Dendritic cell treated with granulocyte-macrophage colony-stimulating factor and Interleukin-4, amounts not matched to agents 40 ng/mL and 50 ng/mL, for 4 days (primary cell): ENCODE results near the gene PKN1.
"Not testable (repeated sequence)": the region's sequence is repeated elsewhere in the genome, so short reads cannot be mapped to it uniquely, and the experiment has no call there.

Experiments used
- H3K27ac Mint-ChIP-seq: one replicate; pipeline ENCODE4 v1.8.0; 2022; ENCODE audit warnings: mild to moderate bottlenecking, mixed read lengths
- H3K27me3 Mint-ChIP-seq: one replicate; pipeline ENCODE4 v1.8.0; 2022; ENCODE audit warnings: mild to moderate bottlenecking, mixed read lengths
- H3K36me3 Mint-ChIP-seq: one replicate; pipeline ENCODE4 v1.8.0; 2022; ENCODE audit warnings: low read depth, mixed read lengths
- H3K4me1 Mint-ChIP-seq: one replicate; pipeline ENCODE4 v1.8.0; 2022; ENCODE audit warnings: low read depth, mixed read lengths
- H3K4me3 Mint-ChIP-seq: one replicate; pipeline ENCODE4 v1.8.0; 2022; ENCODE audit warnings: mild to moderate bottlenecking, moderate library complexity, mixed read lengths
- H3K9me3 Mint-ChIP-seq: one replicate; pipeline ENCODE4 v1.8.0; 2022; ENCODE audit warnings: mixed read lengths
- intact Hi-C: fragments of 100-400 bp; cut with micrococcal nuclease; formaldehyde crosslinking; loops from one replicate; pipeline ENCODE4 v1.15.0; 2022

The PKN1 gene

DNA sequence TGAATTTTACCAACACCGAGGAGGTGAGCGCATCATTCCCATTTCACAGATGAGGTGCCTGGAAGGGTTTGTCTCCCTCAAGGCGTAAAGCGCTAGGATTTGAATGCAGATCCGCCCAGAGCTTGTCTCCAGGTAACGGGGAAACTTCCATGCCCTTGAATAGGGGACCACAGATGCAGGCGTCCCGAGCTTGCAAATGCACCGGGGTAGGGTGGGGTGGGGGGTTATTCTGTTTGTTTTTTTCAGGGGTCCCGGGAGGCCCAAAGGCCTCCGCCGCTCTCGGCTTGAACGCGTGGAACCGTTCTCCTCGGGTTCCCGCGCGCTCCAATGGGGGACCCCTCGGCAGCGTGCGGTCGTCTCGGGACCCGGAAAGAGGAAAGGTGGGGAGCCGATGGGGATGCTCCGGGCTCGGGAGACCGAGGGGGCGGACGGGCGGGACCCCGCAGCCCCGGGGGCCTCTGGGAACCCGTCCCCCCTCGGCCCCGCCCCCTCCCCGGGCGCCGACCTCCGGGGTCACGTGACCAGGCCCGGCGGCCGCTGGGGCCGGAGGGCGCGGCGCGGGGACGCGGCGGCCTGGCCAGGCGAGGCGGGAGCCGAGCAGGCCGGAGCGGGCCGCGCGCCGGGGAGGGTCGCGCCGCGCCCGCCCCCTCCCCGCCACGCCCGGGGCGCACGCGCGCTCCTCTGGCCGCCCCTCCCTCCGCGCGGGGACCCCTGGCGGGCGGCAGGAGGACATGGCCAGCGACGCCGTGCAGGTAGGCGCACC, at the start of gene PKN1:
Gene PKN1 (plus strand): TSS at position 516 of the 763 bp plus-strand sequence. CDS start 216 bp downstream, at position 732.
- intact Hi-C loops: loop anchor here (2.0 to 5.0 kb wide), 2 partner anchors 39 to 48 kb away; no protein-coding TSS in a partner anchor
- peaks cover 25% of the 10 kb centered on the region for H3K27me3 Mint-ChIP-seq
- H3K4me3 Mint-ChIP-seq: peak within 1 kb of the TSS; percentile 75
- no peaks in the 10 kb centered on the region for H3K9me3 Mint-ChIP-seq
- H3K4me1 Mint-ChIP-seq: peaks cover 39% of the 10 kb centered on the region
- peaks cover 22% of the 10 kb centered on the region for H3K36me3 Mint-ChIP-seq
- H3K27ac Mint-ChIP-seq: peak within 1 kb of the TSS; percentile 28

DNA sequence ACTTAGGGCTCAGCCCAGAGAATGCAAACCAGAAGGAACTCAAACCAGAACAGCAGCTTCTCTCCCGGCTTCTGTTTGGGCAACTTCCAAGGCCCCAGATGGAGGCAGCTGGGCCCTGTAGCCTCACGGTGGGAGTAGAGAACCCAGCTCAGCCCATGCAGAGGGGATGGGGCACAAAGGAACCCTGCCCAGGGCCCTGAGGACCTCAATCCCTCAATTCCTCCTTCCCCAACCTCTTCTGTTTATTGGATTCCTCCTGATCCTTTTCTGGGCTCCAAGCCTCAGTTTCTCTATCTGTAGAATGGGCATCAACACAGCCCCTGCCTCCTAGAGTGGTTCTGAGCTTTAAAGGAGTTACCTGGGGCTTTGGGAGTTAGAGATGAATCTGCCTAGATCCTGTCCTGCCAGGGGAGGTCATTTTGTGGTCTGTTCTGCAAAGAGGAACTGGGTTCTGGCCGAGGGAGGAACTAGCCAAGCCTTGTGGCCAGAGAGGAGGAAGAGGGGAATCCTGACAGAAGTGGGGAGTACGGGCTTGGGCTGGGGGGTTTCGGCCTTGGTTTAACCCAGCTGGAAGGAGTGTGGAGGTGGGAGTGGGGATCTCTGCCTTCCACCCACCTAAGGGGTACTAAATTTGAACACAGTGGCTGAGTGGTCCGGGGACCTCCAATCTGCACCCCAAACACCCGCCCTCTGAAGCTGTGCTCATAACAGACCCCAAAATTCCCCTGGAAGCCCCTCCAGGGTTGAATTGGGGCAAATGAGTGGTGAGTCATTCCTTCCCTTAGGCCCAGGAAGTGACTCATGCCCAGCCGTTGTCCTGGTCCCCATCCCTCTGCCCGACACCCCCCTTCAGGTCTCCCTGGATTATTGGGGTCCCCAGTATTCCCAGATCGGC, 49.2 kb upstream of the PKN1 start:
- peak overlapping the region; percentile 83 for H3K4me3 Mint-ChIP-seq
- H3K36me3 Mint-ChIP-seq: peaks cover 52% of the 10 kb centered on the region
- peaks cover 54% of the 10 kb centered on the region for H3K4me1 Mint-ChIP-seq
- peak overlapping the region; percentile 79 for H3K27ac Mint-ChIP-seq
- intact Hi-C loops: loop anchor here (2.0 kb wide), 1 partner anchor 19 kb away; no protein-coding TSS in a partner anchor
- no peaks in the 10 kb centered on the region for H3K9me3 Mint-ChIP-seq
- H3K27me3 Mint-ChIP-seq: no peaks in the 10 kb centered on the region

- Mint-ChIP-seq H3K36me3 (peaks cover 68% of the 10 kb centered on the region), H3K27ac (peak overlapping the region; percentile 79), H3K4me3 (peak overlapping the region; percentile 83), H3K4me1 (peaks cover 50% of the 10 kb centered on the region), H3K27me3 (no peaks in the 10 kb centered on the region), H3K9me3 (no peaks in the 10 kb centered on the region)
- intact Hi-C loops: loop anchor here (2.0 kb wide), 1 partner anchor 17 kb away; no protein-coding TSS in a partner anchor
Observed at GRCh38 chr19:14385492-14385891, 47.6 kb upstream of the PKN1 start.

DNA sequence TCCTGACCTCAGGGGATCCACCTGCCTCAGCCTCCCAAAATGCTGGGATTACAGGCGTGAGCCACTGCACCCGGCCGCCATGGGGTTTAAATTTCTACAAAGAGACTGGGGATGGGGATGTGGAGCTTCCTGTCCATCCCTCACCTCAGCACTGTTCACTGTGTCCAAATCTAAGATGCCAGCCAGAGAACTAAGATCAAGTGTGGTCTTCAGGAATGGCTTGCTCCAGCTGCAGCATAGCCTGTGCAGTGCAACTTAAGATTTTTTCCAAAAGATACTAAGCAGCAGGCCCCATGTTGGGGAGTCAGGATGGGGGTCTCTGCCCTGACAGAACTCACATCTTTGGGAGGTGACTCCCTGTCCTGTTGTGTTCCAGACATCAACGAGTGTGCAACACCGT, 42.6 kb upstream of the PKN1 start:
- no peak overlapping the region for H3K4me3 Mint-ChIP-seq
- peak overlapping the region; percentile 28 for H3K27ac Mint-ChIP-seq
- H3K9me3 Mint-ChIP-seq: no peaks in the 10 kb centered on the region
- peaks cover 31% of the 10 kb centered on the region for H3K4me1 Mint-ChIP-seq
- intact Hi-C loops: no loop called here
- H3K27me3 Mint-ChIP-seq: no peaks in the 10 kb centered on the region
- peaks cover 87% of the 10 kb centered on the region for H3K36me3 Mint-ChIP-seq

DNA sequence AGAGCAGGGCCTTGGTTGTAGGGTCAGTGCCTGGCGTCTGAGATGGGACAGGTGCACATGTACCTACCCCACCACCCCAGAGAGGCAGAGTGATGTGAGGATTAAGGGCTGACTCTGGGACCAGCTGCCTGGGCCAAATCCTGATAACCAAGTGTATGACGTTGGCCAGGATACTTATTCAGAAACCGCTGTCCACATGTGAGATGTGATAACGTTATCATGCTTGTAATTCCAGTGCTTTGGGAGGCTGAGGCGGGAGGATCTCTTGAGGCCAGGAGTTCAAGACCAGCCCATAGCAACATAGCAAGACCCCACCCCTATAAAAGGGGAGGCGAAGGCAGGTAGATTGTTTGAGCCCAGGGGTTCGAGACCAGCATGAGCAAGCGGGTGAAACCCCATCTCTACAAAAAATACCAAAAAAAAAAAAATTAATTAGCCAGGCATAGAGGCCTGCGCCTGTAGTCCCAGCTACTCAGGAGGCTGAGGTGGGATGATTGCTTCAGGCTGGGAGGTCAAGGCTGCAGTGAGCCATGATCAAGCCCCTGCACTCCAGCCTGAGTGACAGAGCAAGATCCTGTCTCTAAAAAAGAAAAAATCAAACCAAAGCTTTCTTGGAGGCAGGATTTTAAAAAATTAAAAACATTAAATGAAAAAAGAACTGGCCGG, 41.8 kb upstream of the PKN1 start:
- Mint-ChIP-seq H3K27me3 (no peaks in the 10 kb centered on the region), H3K36me3 (peaks cover 95% of the 10 kb centered on the region), H3K9me3 (no peaks in the 10 kb centered on the region), H3K4me3 (no peak overlapping the region), H3K4me1 (peaks cover 36% of the 10 kb centered on the region), H3K27ac (peak overlapping the region; percentile 28)
- intact Hi-C loops: no loop called here

GRCh38 chr19:14393329-14393728, 39.8 kb upstream of the PKN1 start:
- intact Hi-C loops: no loop called here
- H3K27ac Mint-ChIP-seq: no peak overlapping the region
- peaks cover 45% of the 10 kb centered on the region for H3K4me1 Mint-ChIP-seq
- peaks cover 100% of the 10 kb centered on the region for H3K36me3 Mint-ChIP-seq
- no peaks in the 10 kb centered on the region for H3K9me3 Mint-ChIP-seq
- H3K4me3 Mint-ChIP-seq: no peak overlapping the region
- no peaks in the 10 kb centered on the region for H3K27me3 Mint-ChIP-seq

- Mint-ChIP-seq H3K27me3 (no peaks in the 10 kb centered on the region), H3K4me1 (peaks cover 38% of the 10 kb centered on the region), H3K4me3 (no peak overlapping the region), H3K36me3 (peaks cover 100% of the 10 kb centered on the region), H3K27ac (no peak overlapping the region), H3K9me3 (no peaks in the 10 kb centered on the region)
- intact Hi-C loops: no loop called here
Observed at GRCh38 chr19:14394167-14394566, 38.9 kb upstream of the PKN1 start.

- no peak overlapping the region for H3K4me3 Mint-ChIP-seq
- H3K9me3 Mint-ChIP-seq: no peaks in the 10 kb centered on the region
- no peak overlapping the region for H3K27ac Mint-ChIP-seq
- no peaks in the 10 kb centered on the region for H3K27me3 Mint-ChIP-seq
- H3K36me3 Mint-ChIP-seq: peaks cover 99% of the 10 kb centered on the region
- intact Hi-C loops: no loop called here
- peaks cover 30% of the 10 kb centered on the region for H3K4me1 Mint-ChIP-seq
Observed at GRCh38 chr19:14395262-14395661, 37.8 kb upstream of the PKN1 start.

GRCh38 chr19:14395710-14396336, 37.3 kb upstream of the PKN1 start:
- H3K9me3 Mint-ChIP-seq: no peaks in the 10 kb centered on the region
- peaks cover 29% of the 10 kb centered on the region for H3K4me1 Mint-ChIP-seq
- intact Hi-C loops: no loop called here
- no peaks in the 10 kb centered on the region for H3K27me3 Mint-ChIP-seq
- H3K4me3 Mint-ChIP-seq: no peak overlapping the region
- peaks cover 99% of the 10 kb centered on the region for H3K36me3 Mint-ChIP-seq
- H3K27ac Mint-ChIP-seq: no peak overlapping the region

DNA sequence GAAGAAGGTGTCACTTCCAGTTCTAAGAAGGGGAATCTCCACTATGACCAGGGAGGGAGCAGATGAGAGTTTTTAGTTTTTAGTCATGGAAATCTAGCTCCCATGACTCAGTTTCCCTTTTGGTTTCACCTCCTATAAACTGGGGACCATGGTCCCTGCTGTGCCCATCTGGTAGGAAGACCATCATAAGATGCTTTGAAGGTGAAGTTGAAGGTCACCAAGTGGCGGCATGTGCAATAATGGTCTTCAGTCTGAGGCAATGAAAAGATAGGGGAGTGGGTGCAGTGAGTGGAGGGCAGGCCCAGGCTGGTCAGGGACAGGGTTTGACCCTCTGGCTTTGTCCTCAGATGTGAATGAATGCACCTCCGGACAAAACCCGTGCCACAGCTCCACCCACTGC, 36.4 kb upstream of the PKN1 start:
- peaks cover 34% of the 10 kb centered on the region for H3K4me1 Mint-ChIP-seq
- peaks cover 99% of the 10 kb centered on the region for H3K36me3 Mint-ChIP-seq
- H3K4me3 Mint-ChIP-seq, H3K9me3 Mint-ChIP-seq, intact Hi-C loops, H3K27ac Mint-ChIP-seq, H3K27me3 Mint-ChIP-seq: not testable (repeated sequence)

GRCh38 chr19:14397168-14397567, 35.9 kb upstream of the PKN1 start:
- H3K4me3 Mint-ChIP-seq, intact Hi-C loops, H3K9me3 Mint-ChIP-seq, H3K27me3 Mint-ChIP-seq, H3K27ac Mint-ChIP-seq: not testable (repeated sequence)
- Mint-ChIP-seq H3K36me3 (peaks cover 99% of the 10 kb centered on the region), H3K4me1 (peaks cover 38% of the 10 kb centered on the region)

- intact Hi-C loops: loop anchor here (5.0 to 10.0 kb wide), 2 partner anchors 34 to 256 kb away; no protein-coding TSS in a partner anchor
- no peak overlapping the region for H3K4me3 Mint-ChIP-seq
Observed at GRCh38 chr19:14400951-14401431, 32.1 kb upstream of the PKN1 start.

More at GRCh38 chr19:14400951-14401431, 32.1 kb upstream of the PKN1 start:
- H3K27ac Mint-ChIP-seq: peak overlapping the region; percentile 75
- H3K4me1 Mint-ChIP-seq: peaks cover 52% of the 10 kb centered on the region
- no peaks in the 10 kb centered on the region for H3K27me3 Mint-ChIP-seq
- peaks cover 99% of the 10 kb centered on the region for H3K36me3 Mint-ChIP-seq
- H3K9me3 Mint-ChIP-seq: no peaks in the 10 kb centered on the region
